SIG-M5 (cell line): ENCODE results near the gene MITF.
"Not testable (repeated sequence)": the region's sequence is repeated elsewhere in the genome, so short reads cannot be mapped to it uniquely, and the experiment has no call there.

Experiments used
- DNase-seq: peaks from one replicate; lab custom pipeline; 2025; lab: John Stamatoyannopoulos, UW

MITF gene

DNA sequence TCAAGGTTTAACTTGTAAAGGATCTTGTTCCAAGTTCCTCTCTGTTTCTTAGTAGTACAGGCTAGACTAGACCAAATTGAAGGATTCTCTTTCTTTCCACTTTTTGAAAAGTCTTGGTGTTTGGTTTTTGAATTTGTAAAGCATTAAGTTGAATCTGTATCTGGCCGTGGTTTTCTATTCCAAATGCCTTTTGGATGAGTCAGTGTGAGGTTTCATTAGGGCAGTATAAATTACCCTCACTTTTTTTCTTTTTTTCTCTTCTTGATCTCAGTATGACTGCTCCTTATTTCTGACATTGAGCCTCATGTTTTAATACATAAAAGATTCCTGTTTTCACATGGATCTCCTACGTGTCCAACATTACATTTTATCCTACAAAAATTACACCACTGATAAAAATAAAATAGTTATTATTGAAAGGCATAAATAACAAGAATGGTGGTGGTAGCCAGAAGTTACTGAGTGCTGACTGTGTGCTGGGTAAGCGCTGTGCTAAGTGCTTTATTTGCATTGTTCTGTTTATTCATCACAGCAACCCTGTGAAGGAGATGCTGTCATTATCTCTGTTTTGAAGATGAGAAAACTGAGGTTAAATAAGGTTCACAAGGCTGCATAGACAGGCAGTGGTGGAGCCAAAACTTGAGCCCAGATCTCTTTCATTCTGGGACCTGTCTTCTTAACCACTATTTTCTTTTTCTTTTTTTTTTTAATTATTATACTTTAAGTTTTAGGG, 48.3 kb downstream of the MITF start:
- no peak for DNase-seq

DNA sequence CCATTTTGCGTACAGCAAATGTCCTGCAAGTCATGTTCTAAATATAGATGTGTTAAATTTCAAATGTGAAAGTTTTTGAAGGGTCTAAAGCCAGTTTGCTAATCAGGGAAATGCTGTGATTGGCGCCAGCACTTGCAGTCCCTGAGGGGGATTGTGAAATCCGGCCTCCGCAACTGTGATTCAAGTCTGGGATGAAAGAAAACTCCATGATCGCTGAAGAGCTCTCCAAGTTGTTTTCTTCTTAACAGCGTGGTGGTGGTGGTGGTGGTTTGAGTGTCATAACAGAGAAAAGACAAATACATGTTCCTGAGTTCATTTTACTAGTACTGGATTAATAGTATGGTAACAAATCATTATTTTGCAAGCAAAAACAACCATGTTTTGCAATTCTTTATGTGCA, 51.8 kb downstream of the MITF start:
- no peak for DNase-seq

DNA sequence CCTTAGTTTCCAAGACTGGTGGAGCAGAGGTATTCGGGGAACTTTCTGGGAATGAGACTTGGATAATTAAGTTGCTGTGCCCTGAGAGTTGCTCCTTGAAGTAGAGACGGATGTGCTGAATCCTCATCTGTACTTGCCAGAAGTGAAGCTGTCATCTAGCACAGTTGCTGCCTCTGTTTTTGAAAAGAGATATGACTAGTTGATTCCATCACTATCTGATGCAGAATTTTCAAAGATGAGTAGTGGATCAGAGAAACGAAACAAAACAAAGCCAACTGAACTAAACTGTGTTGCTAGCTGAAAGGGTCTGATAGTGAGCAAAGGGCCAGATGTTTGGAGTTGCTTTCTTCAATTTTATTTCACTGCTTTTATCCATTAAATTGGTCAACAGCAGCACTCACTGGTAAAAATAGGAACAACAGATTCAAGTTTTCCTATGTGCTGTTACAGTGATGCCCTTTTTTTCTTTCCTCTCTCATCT, 52.7 kb downstream of the MITF start:
- DNase-seq, result no peak

DNA sequence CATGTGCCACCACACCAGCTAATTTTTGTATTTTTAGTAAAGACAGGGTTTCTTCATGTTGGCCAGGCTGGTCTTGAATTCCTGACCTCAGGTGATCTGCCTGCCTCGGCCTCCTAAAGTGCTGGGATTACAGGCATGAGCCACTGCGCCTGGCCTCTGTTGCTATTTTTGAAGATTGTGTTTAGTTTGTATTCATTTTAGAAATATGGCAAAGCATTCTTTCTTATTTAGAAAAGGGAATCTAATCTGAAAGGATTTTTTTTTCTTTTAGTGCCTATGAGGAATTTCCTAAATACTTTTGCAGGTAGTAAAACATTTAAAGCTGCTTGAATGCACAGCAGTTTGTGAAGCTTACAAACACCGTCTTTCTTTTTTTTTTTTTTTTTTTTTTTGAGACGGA, 56.9 kb downstream of the MITF start:
- DNase-seq, result not testable (repeated sequence)

DNA sequence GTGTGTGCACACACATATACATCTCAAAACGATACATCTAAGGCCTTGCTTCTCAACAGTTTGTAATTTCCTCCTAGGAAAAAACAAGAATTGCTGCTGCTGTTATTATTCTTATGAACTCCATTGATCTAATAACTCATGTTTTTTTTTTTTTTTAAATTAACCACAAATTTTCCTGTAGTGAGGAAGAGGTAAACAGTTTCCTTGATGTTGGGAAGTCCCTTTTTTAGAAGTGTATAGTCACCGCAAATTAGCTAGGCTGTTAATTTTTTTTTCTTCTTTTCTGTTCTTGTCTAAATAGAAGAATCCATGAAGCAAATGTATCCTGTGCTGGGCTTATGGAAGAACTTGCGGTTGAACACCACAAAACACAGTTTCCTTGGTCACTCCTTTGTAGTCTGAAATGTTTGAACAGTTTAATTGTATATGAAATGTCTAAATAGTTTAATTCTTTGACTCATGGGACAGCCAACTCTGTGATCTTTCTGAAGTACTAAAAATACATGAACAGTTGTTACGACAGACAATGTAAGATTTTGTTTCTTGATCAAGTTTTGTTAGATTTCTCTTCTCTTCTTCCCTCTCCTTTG, 64.5 kb downstream of the MITF start:
- DNase-seq, result no peak

DNA sequence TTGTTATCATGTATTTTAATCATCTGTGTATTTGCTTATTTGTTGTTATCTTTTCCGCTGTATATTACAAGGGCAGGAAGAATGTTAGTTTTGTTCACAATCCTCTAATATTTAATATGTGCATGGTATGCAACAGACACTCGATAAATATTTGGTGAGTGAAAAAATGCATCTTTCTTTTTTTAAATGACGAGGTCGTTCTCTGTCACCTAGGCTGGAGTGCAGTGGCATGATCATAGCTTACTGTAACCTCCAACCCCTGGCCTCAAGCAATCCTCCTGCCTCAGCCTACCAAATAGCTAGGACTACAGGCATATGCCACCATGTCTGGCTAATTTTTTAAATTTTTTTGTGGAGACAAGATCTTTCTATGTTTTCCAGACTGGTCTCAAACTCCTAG, 66.2 kb downstream of the MITF start:
- DNase-seq, result no peak

DNA sequence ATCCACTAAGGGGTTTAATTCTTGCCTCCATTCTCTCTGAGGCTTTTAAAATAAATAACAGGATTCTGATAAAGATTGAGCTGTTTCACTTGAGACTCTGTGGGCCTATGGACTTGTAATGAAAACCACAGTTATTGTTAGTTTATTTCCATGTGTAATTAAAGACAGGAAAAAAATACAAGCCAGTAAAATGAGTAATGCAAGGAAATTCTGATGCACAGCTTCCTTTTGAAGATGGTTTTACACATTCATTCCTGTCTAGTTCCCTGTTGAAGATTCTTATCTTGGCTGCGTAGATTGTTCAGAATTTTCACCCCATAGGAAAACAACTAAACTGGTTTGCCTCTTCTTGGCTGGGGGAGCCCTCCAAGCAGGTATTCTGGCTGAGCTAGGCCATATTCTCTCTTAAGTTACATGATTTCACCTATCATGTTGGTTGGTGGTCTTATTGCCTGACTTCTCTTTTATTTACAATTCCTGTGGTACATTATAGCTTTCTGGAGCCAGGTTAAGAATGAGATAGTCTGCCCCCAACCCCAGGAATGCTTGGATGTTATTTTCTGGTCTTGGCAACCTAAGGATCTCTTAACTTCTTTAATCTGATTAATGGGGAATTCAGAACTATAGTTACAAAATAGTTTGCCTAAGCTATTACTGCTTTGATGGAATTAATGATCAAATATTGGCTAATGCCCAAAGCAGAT, 67.6 kb downstream of the MITF start:
- no peak for DNase-seq

DNA sequence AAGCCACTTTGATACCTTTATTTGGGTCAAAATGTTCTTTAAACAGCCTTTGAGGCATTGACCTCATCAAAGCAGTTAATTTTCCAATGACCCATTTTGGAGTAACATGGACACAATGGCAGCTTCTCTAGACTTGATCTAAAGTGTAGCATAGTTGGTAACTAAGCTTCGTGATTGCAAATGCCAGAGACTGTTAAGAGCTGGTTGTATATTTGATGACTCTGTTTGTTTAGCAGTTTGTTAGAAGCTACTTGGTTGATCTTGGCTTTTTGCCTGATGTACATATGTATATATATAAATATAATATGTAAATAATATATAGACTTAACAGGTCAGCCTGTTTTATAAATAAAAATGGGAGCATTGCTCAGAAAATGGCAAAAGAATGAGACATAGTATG, 68.4 kb downstream of the MITF start:
- DNase-seq, result no peak

DNA sequence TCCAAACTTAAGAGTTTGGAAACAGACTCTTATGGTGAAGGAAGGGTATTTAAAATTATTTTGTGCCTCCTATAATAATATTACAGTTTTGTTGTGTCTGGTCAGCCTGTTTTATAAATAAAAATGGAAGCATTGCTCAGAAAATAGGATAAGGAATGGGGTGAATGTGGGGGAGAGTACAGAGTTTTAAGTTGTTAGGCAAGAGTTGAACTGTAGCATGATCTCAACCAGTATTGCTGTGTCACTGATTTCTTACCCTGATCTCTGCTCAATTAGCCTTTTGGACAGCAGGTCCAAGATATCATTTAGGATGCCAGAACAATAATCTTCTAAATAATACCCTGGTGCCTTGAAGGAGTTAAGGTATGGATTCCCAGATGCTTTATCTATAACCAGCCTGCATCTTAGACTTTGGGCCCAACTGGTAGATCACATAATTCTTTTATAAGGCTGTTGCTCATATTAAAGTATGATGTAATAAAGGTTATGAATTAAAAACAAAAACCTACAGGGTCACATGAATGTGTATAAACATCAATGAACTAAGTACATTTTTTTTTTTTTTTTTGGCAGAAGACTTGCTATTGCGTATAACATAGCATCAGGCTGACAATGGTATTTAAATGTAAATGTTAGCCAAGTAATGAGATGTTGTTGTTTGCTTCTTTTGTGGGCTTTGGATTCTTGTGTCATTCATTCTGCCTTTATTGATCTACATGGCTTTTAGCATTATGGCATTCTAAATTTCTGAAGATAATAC, 70.0 kb downstream of the MITF start:
- DNase-seq, result no peak

DNA sequence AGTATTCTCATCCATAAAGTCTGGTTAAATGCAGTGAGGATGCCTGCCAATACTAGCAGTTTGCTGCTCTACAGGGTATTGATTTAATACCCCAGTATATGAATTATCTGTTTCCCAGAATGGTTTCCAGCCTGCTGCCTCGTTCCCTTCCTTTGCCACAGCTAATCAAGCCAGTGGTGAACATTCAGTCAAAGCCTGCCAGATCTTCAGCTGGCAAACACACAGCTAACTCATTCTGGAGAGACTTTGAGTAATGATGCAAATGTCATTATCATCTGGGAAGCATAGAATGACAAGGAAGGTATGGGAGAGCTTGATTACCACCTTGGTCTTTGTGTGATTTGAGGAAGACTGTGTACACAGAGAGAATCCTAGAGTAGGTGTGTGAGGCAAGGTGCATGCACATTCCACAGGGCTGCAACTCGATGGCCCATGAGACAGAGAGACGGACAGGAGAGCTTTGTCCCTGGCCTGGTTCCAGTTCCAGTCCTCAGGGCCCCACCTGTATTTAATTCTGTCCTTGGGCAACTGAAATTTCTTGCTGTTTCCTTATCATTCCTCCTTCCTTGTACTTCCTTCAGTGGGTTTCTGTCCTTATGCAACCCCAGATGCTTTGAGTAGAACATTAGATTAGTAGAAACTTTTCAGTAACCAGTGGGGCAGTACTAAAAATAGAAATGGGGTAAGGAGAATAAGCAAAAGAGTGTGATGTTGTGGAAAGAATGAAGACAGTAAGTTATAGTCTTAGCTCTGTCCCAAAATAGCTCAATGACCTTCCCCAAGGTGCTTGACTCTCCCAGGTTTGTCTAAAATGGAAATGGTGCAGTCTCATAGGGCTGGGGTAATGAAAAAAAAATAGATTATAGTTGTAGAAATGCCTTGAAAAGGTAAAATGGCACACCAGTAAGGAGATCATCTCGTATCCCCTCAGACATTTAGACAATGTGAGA, 72.5 kb downstream of the MITF start:
- no peak for DNase-seq

DNA sequence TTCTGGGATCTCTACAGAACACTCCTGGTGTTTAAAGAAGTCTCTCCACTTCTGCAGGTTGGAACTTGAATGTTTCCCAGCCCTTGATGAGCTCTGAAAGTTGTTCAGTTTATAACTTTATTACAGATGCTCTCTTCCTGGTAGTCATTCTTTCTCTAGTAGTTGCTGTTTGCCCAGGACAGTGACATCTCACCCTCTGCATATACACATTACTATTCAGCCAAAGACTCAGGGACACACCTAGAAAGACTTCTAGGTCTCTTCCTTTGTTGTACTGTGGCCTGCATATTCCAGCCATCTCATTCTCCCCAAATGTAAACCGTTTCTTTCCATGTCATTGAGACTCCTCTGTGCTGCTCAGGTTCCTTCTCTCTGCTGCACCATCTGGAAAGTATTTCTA, 76.7 kb downstream of the MITF start:
- no peak for DNase-seq

DNA sequence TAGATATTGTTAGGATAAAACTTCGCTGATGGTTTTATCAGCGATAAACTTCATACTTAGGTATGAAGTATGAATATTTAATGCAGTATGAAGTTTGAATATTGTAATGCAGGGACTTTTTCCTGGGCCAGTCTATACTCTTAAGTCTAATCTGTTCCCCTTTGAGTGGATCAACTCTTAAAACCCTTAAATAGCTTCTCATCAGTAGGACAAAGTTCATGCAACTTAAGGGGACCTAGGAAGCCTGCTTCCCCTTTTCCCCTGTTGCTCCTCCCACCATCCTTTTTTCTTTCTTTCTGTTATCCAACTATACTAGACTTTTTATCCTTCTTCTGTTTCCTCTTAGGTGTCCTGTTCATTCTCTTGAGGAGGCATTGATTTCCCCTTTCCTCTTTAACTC, 78.7 kb downstream of the MITF start:
- DNase-seq, result no peak

DNA sequence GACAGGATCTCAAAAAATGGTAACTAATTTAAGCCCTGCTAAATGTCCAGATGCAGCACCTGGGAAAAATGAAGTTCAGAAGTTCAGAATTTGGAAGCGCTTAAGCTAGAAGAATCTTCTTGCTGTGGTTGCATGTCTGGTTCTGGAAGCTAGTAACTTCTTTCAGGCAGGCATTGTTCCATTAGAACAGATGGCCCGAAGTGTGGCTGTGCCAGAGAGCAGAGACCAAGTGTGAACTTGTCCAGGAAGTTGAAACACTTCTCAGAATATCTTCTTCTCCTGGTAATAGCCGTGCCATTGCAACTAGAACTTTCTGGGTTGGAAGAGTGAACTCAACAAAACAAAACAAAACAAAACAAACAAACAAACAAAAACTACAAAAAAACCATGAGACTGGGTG, 80.0 kb downstream of the MITF start:
- DNase-seq, result no peak

DNA sequence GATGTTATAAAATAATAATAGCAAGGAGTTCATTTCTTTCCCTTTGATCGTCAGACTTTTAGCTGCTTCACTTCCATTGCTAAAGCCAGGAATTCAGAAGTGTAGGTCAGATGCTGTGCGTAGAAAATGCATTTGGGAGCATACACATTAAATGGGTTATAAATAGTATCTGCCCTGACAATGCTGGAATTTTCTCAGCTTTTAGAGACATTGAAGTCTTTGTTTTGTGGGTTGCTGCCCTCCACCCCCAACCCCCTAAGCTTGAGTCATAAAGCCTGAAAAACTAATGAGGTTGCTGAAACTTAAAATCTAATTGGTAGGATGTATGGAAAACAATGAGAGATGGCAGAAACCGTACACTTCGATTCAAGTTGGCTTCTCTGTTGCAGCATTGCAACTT, 81.9 kb downstream of the MITF start:
- no peak for DNase-seq

DNA sequence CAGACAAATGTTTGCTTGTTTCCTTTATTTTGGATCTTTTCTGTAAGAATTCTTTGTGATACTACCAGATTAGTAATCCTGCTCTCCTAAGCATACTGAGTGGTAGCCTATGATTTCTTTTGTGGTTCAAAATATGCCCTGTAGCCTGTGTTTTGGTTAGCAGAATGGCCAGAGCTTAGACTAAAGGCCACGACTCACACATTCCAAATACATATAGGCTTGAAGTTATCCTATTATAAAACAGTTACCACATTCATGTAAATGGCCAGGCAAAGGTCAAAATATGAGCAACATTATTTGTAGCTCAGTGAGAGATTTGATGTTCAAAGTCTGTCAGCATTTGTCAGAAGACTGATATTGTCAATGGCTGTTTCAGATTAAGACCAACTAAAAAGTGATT, 84.5 kb downstream of the MITF start:
- DNase-seq, result no peak

DNA sequence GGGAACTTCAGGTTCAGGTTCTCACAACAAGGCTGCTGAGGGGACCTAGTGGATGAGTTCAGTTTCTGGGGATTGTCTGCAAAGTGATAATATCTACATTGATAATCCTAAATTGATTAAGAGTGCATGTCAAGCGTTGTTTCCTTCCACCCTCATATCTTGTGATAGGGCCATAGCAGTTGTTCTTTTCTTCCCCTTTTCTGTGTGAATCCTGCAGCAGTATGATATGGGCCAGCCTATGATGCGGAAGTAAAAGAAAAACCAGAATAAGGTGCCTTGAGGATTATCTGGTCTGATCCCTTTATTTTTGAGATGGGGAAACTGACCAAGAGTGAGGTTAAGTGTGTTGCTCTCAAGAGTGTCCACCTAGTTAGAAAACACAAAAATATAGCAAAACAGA, 86.2 kb downstream of the MITF start:
- no peak for DNase-seq

DNA sequence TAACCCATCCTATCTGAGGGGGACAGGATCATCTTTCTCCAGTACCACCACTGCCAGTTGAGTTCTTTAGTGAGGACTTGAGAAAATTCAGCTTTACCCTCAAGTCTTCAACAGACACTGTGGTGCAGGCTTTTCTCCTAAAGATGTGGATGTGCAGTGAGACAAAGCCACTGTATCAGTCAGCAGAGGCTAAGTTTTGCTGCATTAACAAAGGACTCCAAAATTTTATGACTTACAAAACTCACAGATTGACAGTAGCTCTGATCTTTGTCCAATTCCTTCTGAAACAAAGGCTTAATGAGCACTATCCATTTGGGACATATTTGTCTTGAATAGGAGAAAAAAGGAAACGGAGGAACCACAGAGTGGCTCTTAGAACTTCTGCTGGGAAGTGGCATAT, 87.9 kb downstream of the MITF start:
- DNase-seq, result no peak

DNA sequence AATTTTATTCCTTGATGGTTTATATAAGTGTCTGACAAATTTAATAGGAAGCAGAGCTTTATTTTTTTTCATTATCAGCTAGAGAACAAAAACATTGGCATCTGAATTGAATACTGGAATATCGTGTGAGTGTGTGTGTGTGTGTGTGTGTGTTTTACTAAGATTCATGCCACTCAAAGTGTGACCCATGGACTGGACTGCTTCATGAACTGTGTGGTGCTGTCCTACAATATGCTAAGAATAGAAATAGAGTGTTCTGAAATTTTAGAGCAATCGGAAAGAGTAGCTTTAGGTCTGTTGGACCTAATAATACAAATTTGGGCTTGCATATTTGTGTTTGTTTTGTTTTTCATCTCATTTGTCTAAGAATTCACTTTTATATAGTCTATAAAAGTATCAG, 89.6 kb downstream of the MITF start:
- no peak for DNase-seq

DNA sequence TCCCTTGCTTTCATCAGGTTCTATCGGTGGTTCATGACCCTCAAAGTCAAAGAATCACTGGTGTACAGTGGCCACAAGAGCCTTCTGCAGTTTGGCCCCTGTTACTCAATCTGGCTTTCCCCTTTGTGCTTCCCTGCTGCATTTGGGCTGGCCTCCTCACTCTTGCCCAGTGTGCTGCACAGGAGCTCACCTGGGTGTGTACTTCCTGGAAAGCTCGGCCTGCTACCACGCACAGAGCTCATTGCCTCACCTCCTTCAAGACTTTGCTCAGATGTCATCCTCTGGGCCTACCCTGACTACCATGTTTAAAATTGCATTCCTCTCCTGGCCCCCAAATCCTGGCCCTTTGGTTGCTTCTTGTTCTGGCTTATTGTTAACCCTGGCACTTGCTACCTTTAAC, 90.9 kb downstream of the MITF start:
- no peak for DNase-seq

DNA sequence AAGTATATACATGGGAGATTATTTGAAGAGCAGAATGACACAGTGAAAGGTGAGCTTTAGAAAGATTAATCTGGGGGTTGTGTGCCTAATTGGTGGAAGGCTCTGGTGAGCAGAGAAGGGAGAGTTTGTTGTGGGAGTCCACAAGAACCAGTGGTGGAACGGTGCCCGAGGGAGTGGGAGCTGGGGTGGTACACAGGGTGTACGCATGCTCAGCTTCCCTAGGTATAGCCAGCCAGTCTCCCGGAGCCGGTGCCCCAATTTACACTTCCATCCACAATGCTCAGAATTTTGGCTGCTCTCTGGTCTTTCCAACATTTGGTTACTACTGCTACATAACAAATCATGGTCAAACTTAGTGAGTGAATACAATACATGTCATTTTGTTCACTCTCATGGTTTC, 92.5 kb downstream of the MITF start:
- no peak for DNase-seq

DNA sequence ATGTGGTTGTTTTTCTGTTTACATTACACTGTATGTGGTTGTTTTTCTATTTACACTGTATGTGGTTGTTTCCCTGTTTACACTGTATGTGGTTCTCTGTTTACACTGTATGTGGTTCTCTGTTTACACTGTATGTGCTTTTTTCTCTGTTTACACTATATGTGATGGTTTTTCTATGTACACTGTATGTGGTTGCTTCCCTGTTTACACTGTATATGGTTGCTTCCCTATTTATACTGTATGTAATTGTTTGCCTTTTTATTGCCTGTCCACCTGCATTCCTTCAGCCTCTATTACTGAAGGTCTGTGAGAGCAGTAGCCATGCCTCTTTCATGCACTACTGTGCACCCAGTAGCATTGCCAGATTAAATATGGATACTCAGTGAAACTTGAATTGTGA, 94.3 kb downstream of the MITF start:
- DNase-seq, result no peak

DNA sequence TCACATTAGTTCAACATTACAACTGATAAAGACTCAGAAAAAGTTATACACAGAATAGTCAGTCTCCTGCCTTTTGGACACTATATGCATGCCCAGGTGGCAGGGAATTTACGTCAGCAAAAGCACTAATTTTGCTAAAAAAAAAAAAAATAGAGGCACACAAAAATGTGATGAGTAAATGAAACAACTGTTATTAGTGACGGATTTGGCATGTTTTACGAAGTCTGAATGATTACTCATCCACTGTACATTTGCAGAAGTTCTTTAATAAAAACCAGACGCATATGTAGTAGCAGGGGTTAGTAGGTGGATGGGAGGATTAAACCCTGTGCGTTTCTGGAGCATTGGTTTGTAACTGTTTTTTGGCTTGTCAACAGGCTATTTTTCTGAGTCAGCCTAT, 99.0 kb downstream of the MITF start:
- no peak for DNase-seq
